Coronary artery (tissue), 2 donors: ENCODE results near the gene SETD4.
A peak's percentile ranks its signal among the peaks of the same experiment; 100 is the strongest.

Experiments
- DNase-seq: peaks from one replicate; pipeline ENCODE4 v3.0.0-alpha.2; 2017; ENCODE audit warnings: low spot score
- H3K27ac ChIP-seq, 2 donors: fragments of 200-600 bp; sonication (generic); one replicate each; pipeline ENCODE4 v1.5.1; 2016 to 2019
- H3K4me3 ChIP-seq: fragments of 200-600 bp; sonication (generic); 2 replicates; pipeline ENCODE4 v1.5.1; 2016; ENCODE audit warnings: mild to moderate bottlenecking, moderate library complexity
- TF ChIP-seq, protein P1 (sequence below): fragments of 200-600 bp; sonication (generic); IDR thresholded peaks from one replicate; pipeline ENCODE4 v1.5.1; 2019; ENCODE audit warnings: antibody characterized with exemption

Gene SETD4

DNA sequence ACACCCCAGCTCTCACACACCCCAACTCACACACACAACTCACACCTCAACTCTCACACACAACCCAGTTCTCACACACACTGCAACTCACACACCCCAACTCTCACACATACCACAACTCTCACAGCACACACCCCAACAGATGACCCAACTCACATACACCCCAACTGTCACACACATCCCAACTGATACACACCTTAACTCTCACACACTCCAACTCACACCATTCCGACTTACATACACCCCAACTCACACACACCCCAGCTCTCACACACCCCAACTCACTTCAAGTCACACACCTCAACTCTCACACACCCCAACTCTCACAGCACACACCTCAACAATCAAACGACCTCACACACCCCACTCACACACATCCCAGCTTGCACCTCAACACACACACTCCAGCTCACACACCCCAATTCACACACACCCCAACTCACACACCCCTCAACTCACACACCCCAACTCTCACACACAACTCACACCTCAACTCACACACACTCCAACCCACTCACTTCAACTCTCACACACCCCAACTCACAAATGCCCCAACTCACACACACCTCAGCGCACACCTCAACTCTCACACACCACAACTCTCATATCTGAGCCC is 66.3 kb downstream of the SETD4 start:
- Histone ChIP-seq H3K4me3 (no peak overlapping the region), H3K27ac (no peak overlapping the region)
- no peak for DNase-seq
- TF ChIP-seq, protein P1, sequence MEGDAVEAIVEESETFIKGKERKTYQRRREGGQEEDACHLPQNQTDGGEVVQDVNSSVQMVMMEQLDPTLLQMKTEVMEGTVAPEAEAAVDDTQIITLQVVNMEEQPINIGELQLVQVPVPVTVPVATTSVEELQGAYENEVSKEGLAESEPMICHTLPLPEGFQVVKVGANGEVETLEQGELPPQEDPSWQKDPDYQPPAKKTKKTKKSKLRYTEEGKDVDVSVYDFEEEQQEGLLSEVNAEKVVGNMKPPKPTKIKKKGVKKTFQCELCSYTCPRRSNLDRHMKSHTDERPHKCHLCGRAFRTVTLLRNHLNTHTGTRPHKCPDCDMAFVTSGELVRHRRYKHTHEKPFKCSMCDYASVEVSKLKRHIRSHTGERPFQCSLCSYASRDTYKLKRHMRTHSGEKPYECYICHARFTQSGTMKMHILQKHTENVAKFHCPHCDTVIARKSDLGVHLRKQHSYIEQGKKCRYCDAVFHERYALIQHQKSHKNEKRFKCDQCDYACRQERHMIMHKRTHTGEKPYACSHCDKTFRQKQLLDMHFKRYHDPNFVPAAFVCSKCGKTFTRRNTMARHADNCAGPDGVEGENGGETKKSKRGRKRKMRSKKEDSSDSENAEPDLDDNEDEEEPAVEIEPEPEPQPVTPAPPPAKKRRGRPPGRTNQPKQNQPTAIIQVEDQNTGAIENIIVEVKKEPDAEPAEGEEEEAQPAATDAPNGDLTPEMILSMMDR = no peak

DNA sequence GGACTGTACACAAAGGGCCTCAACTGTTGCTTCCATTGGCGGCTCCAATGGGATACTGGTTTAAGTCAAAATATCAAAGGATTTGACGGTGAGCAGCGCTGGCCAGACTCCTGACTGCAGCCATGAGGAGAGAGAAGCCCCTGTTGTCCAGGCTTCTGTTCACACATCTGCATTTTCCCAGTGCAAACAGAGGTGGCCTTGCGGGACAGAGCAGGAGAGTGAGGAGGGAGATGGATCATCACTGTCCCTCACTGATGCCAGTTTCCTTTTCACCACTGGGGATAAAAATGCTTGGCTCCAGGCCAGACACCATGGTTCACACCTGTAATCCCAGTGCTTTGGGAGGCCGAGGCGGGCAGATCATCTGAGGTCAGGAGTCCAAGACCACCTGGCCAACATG is 69.2 kb downstream of the SETD4 start:
- no peak overlapping the region for H3K4me3 ChIP-seq
- H3K27ac ChIP-seq = no peak overlapping the region
- DNase-seq = no peak
- TF ChIP-seq, protein P1 = no peak

DNA sequence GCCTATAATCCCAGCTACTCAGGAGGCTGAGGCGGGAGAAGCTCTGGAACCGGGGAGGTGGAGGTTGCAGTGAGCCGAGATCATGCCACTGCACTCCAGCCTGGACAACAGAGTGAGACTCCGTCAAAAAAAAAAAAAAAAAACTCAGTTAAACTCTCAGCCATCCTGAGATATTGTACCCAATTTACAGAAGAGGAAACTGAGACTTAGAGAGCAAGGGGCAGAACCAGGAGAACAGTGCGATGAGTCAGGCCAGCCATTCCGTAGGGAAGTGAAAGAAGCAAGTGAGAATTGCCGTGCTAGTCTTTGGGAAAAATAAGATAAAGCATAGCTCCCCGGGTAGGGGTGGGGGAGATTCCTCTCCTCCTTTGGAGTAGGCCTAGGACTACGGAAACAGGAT is 69.7 kb downstream of the SETD4 start:
- no peak overlapping the region for H3K4me3 ChIP-seq
- no peak for DNase-seq
- TF ChIP-seq, protein P1 = no peak
- no peak overlapping the region for H3K27ac ChIP-seq

DNA sequence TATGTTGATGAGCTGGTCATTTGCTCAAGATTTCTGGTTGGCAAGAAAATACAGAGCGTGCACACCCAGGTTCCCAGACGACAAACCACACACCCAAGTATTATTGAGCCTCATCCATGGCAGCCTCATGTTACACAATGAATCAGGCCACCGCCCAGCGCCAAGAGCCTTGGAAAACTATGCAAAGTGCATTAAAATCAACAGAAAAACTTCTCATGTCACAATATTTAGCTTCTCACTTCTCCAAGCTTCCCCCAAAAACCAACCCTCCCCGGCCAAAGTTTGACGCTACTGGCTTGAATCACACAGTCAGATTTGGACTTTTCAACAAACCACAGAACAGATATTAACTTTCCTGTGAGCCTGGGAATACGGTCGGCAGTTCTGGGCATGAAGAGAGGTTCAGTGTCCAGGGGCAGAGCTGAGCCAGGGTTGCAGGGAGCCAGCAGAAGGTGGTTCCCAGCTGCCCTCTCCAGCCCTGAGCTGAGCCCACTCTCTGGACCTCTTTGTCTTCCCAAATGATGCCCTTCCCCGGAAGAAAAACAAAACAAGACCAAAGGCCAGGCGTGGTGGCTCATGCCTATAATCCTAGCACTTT is 71.1 kb downstream of the SETD4 start:
- H3K4me3 ChIP-seq = no peak overlapping the region
- peak overlapping the region in 1 of 2 donors; percentile 74 for H3K27ac ChIP-seq
- TF ChIP-seq, protein P1 = no peak
- peak; percentile 76 for DNase-seq

DNA sequence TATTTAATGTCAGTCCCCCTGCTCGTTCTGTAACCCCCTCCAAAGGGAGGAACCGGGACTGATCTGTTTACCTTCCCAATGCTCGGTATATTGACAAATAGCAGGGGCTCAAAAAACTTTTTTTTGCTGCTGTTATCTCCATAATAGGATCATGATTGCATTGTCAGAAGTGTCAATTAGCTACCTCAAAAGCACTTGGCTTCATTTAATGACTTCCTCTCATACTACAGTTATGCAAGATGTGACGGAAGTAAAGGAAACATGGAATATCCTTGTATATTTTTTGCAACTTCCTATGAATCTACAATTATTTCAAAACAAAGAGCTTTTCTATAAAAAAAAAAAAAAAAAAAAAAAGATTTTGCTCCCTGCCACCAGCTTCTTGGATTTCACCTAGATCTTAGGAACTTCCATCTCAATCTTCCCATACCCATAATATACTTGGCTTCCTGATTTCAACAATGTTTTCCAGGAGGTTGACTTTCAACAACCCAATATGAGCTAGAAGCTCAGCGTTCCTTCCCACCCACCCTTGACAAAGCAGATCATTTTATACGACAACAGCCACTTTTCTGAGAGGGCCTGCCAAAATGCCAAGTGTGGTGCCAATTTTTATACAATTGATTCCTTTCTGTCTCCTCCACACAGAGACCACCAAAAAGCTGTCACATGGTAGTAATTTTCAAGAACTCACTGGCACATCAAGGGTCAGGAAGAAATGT is 71.7 kb downstream of the SETD4 start:
- TF ChIP-seq, protein P1 = no peak
- Histone ChIP-seq H3K4me3 (no peak overlapping the region), H3K27ac (peak overlapping the region in 1 of 2 donors; percentile 51)
- DNase-seq = no peak

DNA sequence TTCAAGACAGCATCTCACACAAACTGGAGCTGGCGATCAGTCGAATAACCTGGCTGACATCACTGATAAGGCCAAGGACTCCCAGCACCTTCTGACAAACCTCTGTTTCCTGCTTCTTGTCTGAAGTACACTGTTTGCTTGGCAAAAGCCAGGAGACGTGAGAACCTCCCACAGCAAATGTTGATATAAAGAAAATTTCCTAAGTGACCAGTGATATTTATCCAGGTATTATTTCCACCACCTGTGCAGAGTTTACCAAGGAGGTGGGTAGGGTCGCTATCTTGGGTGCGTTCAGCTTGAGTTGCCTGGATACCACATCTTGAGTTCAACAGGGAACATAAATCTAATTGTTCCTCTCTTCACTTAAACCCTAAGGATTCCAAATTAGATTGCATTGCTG is 72.9 kb downstream of the SETD4 start:
- DNase-seq = no peak
- TF ChIP-seq, protein P1 = no peak
- no peak overlapping the region for H3K27ac ChIP-seq
- no peak overlapping the region for H3K4me3 ChIP-seq
